HG03558 (cell line): ENCODE measurements around the gene STUM.
"Not testable (repeated sequence)": the region's sequence is repeated elsewhere in the genome, so short reads cannot be mapped to it uniquely, and the experiment has no call there.

Source experiments
- ATAC-seq: cut with Tn5 transposase; IDR thresholded peaks from one replicate; pipeline ENCODE4 v1.9.1; 2021; ENCODE audit warnings: moderate number of reproducible peaks; ENCODE audit not compliant: unreplicated experiment; ENCODE audit errors: extremely low read depth

The STUM gene

GRCh38 chr1:226578946-226579578 lies 30.5 kb downstream of the STUM start:
- ATAC-seq = no peak

DNA sequence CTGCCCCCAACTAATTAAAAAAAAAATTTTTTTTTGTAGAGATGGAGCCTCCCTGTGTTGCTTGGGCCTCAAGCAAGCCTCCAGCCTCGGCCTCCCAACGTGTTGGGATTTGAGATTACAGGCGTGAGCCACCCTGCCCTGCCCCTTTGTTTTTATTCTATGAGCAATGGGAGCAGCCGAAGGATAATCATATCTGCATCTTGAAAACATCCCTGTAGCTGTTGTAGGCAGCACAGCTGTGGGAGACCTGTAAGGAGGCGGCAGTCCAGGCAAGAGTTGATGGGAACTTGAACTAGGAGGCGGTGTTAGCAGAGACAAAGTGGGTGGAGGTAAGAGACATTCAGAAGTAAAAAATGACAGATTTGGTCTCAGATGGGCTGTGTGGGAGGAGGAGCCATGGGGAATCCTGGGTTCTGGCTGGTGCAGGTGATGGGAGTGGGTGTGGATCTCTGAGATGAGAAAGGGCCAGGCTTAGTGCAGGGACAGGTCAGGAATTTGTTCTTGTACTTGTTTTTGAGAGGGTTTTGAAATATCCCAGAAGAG lies 31.3 kb downstream of the STUM start:
- ATAC-seq = no peak

DNA sequence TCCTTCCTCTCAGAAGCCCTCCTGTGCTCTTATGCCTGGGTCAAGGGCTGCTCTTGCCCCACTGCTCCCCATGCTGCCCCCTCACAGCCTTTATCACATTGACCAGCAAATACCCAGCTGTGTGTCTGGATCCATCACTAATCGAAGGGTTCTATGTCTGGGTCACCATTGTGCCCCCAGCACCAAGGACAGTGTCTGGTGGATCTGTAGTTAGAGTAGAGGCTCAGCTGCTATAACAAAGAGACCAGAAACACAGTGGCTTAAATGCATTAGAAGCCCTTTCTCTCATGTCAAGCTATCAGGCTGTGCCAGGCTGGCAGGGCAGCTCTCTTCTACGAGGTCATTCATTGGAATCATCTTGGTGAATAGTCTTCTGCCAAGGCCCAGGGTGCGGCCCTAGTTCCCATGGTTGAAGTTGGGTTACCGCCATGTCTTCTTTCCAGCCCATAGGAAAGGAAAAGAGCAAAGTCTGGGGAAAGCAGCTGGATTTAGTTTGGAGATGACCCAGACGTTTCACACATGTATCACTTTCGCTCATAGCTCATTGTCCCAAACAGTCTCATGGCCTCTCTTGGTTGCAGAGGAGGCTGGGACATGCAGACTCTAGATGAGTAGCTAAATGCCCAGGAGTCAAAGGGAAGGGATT lies 32.2 kb downstream of the STUM start:
- no peak for ATAC-seq

DNA sequence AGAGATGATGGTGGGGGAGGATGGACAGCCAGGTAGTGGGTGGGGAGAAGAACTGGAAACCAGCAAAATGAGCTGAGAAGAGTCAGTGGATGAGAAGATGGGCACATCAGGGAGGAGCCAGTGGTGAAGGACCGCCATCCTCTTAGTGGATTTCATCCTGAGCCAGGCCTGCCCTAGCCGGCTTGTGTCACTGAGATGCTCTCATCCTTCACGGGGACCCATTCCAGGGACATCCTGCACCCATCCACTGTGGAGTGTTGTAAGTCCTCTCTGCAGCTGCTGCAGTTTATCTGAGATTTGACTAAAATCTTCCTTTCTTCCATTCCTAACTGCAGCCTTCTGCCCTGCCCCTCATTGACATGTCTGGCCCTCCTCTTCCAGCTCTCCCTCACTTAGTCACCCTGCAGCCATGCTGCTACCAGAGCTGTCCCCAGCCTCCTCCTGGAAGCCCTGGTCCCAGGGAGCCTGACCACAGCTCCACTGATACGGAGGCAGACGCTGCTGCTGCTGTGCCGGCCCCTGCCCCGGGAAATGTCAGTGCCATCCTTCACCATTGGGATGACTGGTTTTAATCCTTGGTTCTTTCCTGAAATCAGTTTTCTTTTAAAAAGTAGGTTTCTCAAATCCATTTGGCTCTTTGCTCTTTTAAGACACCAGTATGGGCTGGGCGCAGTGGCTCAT lies 33.2 kb downstream of the STUM start:
- no peak for ATAC-seq

GRCh38 chr1:226582966-226583365 lies 34.4 kb downstream of the STUM start:
- ATAC-seq = no peak

DNA sequence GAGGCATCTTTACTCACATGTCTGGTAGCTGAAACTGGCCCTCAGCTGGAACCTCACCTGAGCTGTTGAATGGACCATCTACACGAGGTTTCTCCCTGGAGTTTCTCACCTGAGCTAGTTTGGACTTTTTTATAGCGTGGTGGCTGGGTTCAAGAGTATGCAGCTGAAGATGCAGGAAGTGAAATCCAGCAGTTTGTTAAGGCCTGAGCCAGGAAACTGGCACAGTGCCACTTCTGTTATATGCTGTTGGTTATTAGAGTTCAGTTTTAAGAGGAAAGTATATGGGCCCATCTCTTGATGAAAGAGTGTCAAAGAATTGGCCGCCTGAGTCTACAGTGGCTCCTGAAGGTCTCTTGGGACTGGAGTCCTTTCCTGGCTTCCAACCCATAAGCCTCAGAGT lies 35.6 kb downstream of the STUM start:
- ATAC-seq = no peak

GRCh38 chr1:226586116-226586515 lies 37.6 kb downstream of the STUM start:
- no peak for ATAC-seq

- no peak for ATAC-seq
Observed at GRCh38 chr1:226586650-226587422, 38.3 kb downstream of the STUM start.

- ATAC-seq = no peak
Observed at GRCh38 chr1:226588484-226588883, 39.9 kb downstream of the STUM start.

DNA sequence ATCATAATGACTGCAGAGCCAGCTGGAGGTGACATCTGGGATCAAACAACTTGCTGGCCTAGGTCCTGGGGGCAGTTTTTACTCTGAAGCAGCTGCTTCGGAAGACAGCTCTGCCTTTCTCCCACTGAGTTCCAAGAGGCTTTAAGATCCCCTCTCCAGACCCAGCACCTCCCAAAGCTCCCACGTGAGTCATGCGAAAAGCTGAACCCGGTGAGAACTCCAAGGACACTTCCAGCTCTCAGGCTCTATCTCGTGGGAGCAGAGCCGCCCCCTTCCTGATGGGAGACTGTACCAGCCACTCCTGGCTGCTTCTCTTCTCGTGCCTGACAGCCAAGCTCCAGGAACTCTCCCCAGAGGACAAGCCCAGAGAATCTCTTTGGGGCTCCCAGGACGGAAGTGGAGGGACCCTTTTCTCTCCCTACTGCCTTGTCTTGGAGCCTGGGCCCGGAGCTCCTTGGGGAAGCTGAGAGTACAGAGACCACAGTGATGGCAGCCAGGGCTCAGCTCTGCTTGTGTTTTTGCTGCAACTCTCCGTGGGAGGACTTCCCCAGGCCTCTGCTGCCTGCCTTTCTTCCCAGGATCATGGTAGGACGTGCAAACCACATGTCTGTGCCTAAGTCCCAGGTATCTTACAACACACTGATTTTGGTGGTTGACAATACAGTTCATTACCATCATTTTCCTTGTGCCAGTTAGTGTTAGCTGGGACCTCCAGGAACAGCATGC lies 40.6 kb downstream of the STUM start:
- no peak for ATAC-seq

DNA sequence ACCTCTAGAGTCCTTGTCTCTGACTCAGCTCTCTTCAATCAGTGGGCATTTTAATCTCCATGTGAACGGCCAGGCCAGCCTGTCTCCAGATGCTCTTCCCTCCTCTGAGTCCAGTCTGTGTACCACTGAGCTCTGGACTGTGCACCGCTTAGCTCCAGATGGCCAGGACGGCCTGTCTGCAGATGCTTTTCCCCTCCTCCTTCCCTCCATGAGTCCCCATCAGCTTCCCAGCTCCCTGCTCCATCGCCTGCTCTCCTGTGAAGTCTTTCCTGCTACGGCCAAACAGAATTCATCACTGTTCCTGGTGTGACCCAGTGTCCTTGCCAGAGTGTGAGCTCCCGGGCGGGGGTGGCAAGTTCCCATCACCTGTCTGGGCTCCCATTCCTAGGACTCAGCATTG lies 42.0 kb downstream of the STUM start:
- no peak for ATAC-seq

- ATAC-seq = no peak
Observed at GRCh38 chr1:226593541-226593940, 45.0 kb downstream of the STUM start.

DNA sequence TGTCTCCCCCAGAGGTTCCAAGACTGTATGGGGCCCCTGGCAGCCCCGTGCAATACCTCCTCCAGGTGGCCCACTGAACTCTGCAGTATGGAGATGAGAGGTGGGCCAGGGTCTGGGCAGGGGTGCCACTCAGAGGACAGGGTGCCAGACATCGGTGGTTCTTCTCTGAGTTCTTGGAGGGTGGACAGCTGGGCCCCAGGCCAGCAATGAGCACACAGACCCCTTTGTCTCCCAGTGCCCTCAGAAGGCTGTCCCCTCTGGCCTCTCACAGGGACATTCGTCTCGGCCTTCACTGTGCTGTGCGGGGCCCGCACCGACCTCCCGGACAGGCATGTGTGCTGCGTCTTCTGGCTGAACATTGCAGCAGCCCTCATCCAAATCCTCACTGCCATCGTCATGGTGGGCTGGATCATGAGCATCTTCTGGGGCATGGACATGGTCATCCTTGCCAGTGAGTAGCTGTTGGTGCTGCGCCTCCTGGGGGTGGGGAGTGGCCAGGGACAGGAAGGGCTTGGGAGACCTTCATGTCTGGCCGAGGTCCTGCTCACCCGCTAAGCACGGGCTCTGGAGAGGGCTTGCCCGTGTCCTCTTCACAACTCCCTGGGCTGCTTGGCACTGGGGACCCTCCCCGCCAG lies 48.1 kb downstream of the STUM start:
- ATAC-seq = no peak

- ATAC-seq = no peak
Observed at GRCh38 chr1:226597616-226598454, 49.3 kb downstream of the STUM start.

GRCh38 chr1:226598455-226598849 lies 49.9 kb downstream of the STUM start:
- ATAC-seq = no peak

- ATAC-seq = not testable (repeated sequence)
Observed at GRCh38 chr1:226598955-226599354, 50.4 kb downstream of the STUM start.

DNA sequence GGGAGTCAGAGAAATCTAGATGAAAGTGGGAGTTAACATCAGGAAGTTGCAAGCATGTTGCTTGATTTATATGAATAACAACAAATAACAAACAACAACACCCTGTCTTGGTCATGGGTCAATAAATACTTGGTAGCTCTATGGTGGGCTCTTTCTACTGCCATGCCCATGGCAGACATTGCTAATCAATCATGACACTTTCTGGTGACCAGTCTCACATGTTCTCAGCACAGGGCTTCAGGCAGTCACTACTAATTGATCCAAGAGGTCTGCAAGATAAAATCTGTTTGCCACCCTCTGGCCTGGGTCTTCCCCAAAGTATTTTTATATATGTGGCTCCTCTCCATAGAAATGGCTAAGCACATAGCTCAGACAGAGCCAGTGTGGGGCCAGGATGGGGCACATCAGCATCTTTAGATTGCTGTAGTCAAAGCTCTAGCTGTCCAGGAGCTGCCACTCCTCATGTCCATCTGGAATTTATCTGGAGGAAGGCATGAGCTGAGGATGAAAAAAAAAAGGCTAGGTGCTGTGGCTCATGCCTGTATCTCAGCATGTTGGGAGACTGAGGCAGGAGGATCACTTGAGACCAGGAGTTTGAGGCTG lies 51.2 kb downstream of the STUM start:
- ATAC-seq = no peak

- no peak for ATAC-seq
Observed at GRCh38 chr1:226600254-226600653, 51.7 kb downstream of the STUM start.
